IPS-NIHi7 (cell line): Measurements from ENCODE around the gene PTPRA.

Source experiments
- DNase-seq: peaks from one replicate; pipeline ENCODE4 v3.0.0; 2012; ENCODE audit warnings: mixed read lengths; ENCODE audit errors: extremely low spot score

PTPRA gene

GRCh38 chr20:2930538-2930937, 57.3 kb downstream of the PTPRA start:
- DNase-seq: no peak

- no peak for DNase-seq
Observed at GRCh38 chr20:2932498-2932897, 59.2 kb downstream of the PTPRA start.

- no peak for DNase-seq
Observed at GRCh38 chr20:2937902-2938301, 64.6 kb downstream of the PTPRA start.

GRCh38 chr20:2942439-2942838, 69.2 kb downstream of the PTPRA start:
- no peak for DNase-seq

- DNase-seq: no peak
Observed at GRCh38 chr20:2946988-2947961, 74.0 kb downstream of the PTPRA start.

- DNase-seq: no peak
Observed at GRCh38 chr20:2948968-2949367, 75.7 kb downstream of the PTPRA start.

- no peak for DNase-seq
Observed at GRCh38 chr20:2952766-2953165, 79.5 kb downstream of the PTPRA start.

- DNase-seq: no peak
Observed at GRCh38 chr20:2955257-2955970, 82.1 kb downstream of the PTPRA start.

- DNase-seq: no peak
Observed at GRCh38 chr20:2956480-2956879, 83.2 kb downstream of the PTPRA start.

- DNase-seq: no peak
Observed at GRCh38 chr20:2967841-2968240, 94.6 kb downstream of the PTPRA start.

- DNase-seq: no peak
Observed at GRCh38 chr20:2972126-2972525, 98.8 kb downstream of the PTPRA start.

GRCh38 chr20:2973574-2973973, 100.3 kb downstream of the PTPRA start:
- no peak for DNase-seq

GRCh38 chr20:2978519-2978918, 105.2 kb downstream of the PTPRA start:
- DNase-seq: no peak

- DNase-seq: no peak
Observed at GRCh38 chr20:2981646-2982045, 108.4 kb downstream of the PTPRA start.

- DNase-seq: no peak
Observed at GRCh38 chr20:2983508-2983907, 110.2 kb downstream of the PTPRA start.

GRCh38 chr20:2984028-2984501, 110.8 kb downstream of the PTPRA start:
- DNase-seq: no peak

- peak; percentile 37 for DNase-seq
Observed at GRCh38 chr20:2984956-2985661, 111.8 kb downstream of the PTPRA start.

GRCh38 chr20:2986466-2986865, 113.2 kb downstream of the PTPRA start:
- DNase-seq: no peak

- no peak for DNase-seq
Observed at GRCh38 chr20:2987861-2988260, 114.6 kb downstream of the PTPRA start.

- no peak for DNase-seq
Observed at GRCh38 chr20:2991532-2991931, 118.3 kb downstream of the PTPRA start.

- no peak for DNase-seq
Observed at GRCh38 chr20:2993250-2993649, 120.0 kb downstream of the PTPRA start.

- DNase-seq: no peak
Observed at GRCh38 chr20:2995796-2996195, 122.5 kb downstream of the PTPRA start.
